H1 (cell line): Measurements from ENCODE around the gene DYNLL2. TPM values are rescaled to one million over a fixed set of nuclear protein-coding genes. Genes with fewer than 3 reads are reported as not detected.

Experiments
- ATF3 ChIP-seq: IDR thresholded peaks from 2 replicates; pipeline ENCODE4 v1.6.1; 2011; ENCODE audit warnings: low read depth, mild to moderate bottlenecking, low read length; ENCODE audit not compliant: insufficient read depth
- CHD2 ChIP-seq: IDR thresholded peaks from 2 replicates; pipeline ENCODE4 v1.6.1; 2012; ENCODE audit warnings: low read length, improper control_type of control experiment
- EZH2 ChIP-seq: fragments of 200-600 bp; sonication (generic); IDR thresholded peaks from 2 replicates; pipeline ENCODE4 v1.7.1; 2012; ENCODE audit warnings: low read depth, mild to moderate bottlenecking, moderate library complexity, low read length, inconsistent platforms; ENCODE audit not compliant: severe bottlenecking
- HDAC6 ChIP-seq: IDR thresholded peaks from one replicate; pipeline ENCODE4 v1.7.1; 2012; ENCODE audit warnings: low read depth, mild to moderate bottlenecking, inconsistent platforms, low read length, moderate library complexity
- KDM4A ChIP-seq: IDR thresholded peaks from one replicate; pipeline ENCODE4 v1.7.1; 2012; ENCODE audit warnings: low read depth, mild to moderate bottlenecking, moderate library complexity, low read length, inconsistent platforms; ENCODE audit not compliant: severe bottlenecking
- RAD21 ChIP-seq, 2 experiments: IDR thresholded peaks in 1 of 2; conservative IDR thresholded peaks in 1 of 2; 2 replicates each; pipeline ENCODE4 v1.6.1; 2011; ENCODE audit warnings: low read depth in 2 of 2, low read length in 2 of 2, improper control_type of control experiment in 1 of 2, inconsistent platforms in 1 of 2, mild to moderate bottlenecking in 1 of 2, moderate library complexity in 1 of 2
- RBBP5 ChIP-seq: IDR thresholded peaks from 2 replicates; pipeline ENCODE4 v1.7.1; 2012; ENCODE audit warnings: low read depth, mild to moderate bottlenecking, inconsistent platforms, low read length, moderate library complexity, borderline replicate concordance
- RFX5 ChIP-seq: IDR thresholded peaks from 2 replicates; pipeline ENCODE4 v1.6.1; 2011; ENCODE audit warnings: low read depth, low read length, improper control_type of control experiment, borderline replicate concordance
- polyA plus RNA-seq, 7 experiments: library from polyadenylated mRNA; depleted of rRNA in 3 of 7; stranded (reverse) in 5 of 7; unstranded in 2 of 7; fragments of >200 nt in 5 of 7; fragments of 200-250 nt in 2 of 7; gene quantifications; 1 replicate in 5 of 7; 2 replicates in 1 of 7; 4 replicates in 1 of 7; pipeline versions ENCODE4 v1.2.1 to v1.2.3, GENCODE V29; 2011 to 2013; ENCODE audit warnings: missing spikeins in 2 of 7, mixed read lengths in 2 of 7
- total RNA-seq: library from RNA; stranded (reverse); fragmentation: NEBNext Ultra II Directional; extraction: Animal tissue kit (Norgen Biotek cat#: 25700); gene quantifications from 2 replicates; pipeline ENCODE4 v1.2.1, GENCODE V29; 2021
- TF ChIP-seq, protein P1 (sequence below): fragments of 300-600 bp; sonication (generic); IDR thresholded peaks from 2 replicates; pipeline ENCODE4 v1.7.1; 2012; ENCODE audit warnings: low read length, moderate library complexity, mild to moderate bottlenecking, inconsistent platforms; ENCODE audit not compliant: insufficient replicate concordance

DYNLL2 gene
- total and polyA plus RNA-seq, 2 of the 8 experiments (the other 6 are each of a cell fraction or from before 2014, with no cell fraction given), result 19.8 to 52.7 TPM

GRCh38 chr17:58136669-58137279 lies 53.6 kb downstream of the DYNLL2 start (continued):
- TF ChIP-seq, protein P1, sequence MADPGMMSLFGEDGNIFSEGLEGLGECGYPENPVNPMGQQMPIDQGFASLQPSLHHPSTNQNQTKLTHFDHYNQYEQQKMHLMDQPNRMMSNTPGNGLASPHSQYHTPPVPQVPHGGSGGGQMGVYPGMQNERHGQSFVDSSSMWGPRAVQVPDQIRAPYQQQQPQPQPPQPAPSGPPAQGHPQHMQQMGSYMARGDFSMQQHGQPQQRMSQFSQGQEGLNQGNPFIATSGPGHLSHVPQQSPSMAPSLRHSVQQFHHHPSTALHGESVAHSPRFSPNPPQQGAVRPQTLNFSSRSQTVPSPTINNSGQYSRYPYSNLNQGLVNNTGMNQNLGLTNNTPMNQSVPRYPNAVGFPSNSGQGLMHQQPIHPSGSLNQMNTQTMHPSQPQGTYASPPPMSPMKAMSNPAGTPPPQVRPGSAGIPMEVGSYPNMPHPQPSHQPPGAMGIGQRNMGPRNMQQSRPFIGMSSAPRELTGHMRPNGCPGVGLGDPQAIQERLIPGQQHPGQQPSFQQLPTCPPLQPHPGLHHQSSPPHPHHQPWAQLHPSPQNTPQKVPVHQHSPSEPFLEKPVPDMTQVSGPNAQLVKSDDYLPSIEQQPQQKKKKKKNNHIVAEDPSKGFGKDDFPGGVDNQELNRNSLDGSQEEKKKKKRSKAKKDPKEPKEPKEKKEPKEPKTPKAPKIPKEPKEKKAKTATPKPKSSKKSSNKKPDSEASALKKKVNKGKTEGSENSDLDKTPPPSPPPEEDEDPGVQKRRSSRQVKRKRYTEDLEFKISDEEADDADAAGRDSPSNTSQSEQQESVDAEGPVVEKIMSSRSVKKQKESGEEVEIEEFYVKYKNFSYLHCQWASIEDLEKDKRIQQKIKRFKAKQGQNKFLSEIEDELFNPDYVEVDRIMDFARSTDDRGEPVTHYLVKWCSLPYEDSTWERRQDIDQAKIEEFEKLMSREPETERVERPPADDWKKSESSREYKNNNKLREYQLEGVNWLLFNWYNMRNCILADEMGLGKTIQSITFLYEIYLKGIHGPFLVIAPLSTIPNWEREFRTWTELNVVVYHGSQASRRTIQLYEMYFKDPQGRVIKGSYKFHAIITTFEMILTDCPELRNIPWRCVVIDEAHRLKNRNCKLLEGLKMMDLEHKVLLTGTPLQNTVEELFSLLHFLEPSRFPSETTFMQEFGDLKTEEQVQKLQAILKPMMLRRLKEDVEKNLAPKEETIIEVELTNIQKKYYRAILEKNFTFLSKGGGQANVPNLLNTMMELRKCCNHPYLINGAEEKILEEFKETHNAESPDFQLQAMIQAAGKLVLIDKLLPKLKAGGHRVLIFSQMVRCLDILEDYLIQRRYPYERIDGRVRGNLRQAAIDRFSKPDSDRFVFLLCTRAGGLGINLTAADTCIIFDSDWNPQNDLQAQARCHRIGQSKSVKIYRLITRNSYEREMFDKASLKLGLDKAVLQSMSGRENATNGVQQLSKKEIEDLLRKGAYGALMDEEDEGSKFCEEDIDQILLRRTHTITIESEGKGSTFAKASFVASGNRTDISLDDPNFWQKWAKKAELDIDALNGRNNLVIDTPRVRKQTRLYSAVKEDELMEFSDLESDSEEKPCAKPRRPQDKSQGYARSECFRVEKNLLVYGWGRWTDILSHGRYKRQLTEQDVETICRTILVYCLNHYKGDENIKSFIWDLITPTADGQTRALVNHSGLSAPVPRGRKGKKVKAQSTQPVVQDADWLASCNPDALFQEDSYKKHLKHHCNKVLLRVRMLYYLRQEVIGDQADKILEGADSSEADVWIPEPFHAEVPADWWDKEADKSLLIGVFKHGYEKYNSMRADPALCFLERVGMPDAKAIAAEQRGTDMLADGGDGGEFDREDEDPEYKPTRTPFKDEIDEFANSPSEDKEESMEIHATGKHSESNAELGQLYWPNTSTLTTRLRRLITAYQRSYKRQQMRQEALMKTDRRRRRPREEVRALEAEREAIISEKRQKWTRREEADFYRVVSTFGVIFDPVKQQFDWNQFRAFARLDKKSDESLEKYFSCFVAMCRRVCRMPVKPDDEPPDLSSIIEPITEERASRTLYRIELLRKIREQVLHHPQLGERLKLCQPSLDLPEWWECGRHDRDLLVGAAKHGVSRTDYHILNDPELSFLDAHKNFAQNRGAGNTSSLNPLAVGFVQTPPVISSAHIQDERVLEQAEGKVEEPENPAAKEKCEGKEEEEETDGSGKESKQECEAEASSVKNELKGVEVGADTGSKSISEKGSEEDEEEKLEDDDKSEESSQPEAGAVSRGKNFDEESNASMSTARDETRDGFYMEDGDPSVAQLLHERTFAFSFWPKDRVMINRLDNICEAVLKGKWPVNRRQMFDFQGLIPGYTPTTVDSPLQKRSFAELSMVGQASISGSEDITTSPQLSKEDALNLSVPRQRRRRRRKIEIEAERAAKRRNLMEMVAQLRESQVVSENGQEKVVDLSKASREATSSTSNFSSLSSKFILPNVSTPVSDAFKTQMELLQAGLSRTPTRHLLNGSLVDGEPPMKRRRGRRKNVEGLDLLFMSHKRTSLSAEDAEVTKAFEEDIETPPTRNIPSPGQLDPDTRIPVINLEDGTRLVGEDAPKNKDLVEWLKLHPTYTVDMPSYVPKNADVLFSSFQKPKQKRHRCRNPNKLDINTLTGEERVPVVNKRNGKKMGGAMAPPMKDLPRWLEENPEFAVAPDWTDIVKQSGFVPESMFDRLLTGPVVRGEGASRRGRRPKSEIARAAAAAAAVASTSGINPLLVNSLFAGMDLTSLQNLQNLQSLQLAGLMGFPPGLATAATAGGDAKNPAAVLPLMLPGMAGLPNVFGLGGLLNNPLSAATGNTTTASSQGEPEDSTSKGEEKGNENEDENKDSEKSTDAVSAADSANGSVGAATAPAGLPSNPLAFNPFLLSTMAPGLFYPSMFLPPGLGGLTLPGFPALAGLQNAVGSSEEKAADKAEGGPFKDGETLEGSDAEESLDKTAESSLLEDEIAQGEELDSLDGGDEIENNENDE, result no peak
- TF ChIP-seq ATF3 (no peak), RAD21 (IDR thresholded peaks at IDR 0.05 in 1 of 2, conservative IDR thresholded peaks at IDR 0.05 in 1 of 2; ENCODE audit: low read depth in 2 of 2, low read length in 2 of 2) (peak; percentile 52 to 62), KDM4A (no peak), RBBP5 (no peak), CHD2 (no peak), HDAC6 (no peak), RFX5 (no peak), EZH2 (no peak)
